ENCODE measurements around the gene TSHB. TPM values are rescaled to one million over a fixed set of nuclear protein-coding genes. Genes with fewer than 3 reads are reported as not detected.

The TSHB gene
- total and polyA plus RNA-seq, 4 donors = 1.3 TPM; not detected in 3

- peaks cover 6% of the 10 kb centered on the region for H3K4me1 ChIP-seq (ENCODE audit: control insufficient read depth, insufficient read depth, low read length)
- no peak overlapping the region for H3K4me3 ChIP-seq (ENCODE audit: low read depth, low read length)
- 13% methylated on average over 9 of the region's 9 CpGs for WGBS (ENCODE audit: insufficient coverage)
Measured at GRCh38 chr1:115056395-115056798, 26.8 kb downstream of the TSHB start.

GRCh38 chr1:115057661-115058254 lies 28.1 kb downstream of the TSHB start:
- peaks cover 5% of the 10 kb centered on the region for H3K36me3 ChIP-seq (ENCODE audit: control insufficient read depth, insufficient read depth, low read length)
- WGBS (ENCODE audit: insufficient coverage) = 75% methylated on average over 4 of the region's 6 CpGs
- peaks cover 6% of the 10 kb centered on the region for H3K4me1 ChIP-seq (ENCODE audit: control insufficient read depth, insufficient read depth, low read length)
- H3K9me3 ChIP-seq (ENCODE audit: control insufficient read depth, insufficient read depth, low read length) = no peaks in the 10 kb centered on the region
- no peak overlapping the region for H3K27ac ChIP-seq (ENCODE audit: low read depth, low read length)
- no peak overlapping the region for H3K4me3 ChIP-seq (ENCODE audit: low read depth, low read length)
- DNase-seq (ENCODE audit: low read depth in 4 of 6, low spot score in 6 of 6) = no peak
- H3K27me3 ChIP-seq (ENCODE audit: control insufficient read depth, insufficient read depth, low read length) = no peaks in the 10 kb centered on the region

More at GRCh38 chr1:115056395-115056798, 26.8 kb downstream of the TSHB start:
- DNase-seq (ENCODE audit: low read depth in 4 of 6, low spot score in 6 of 6) = peak in 2 of 6 donors; percentile 50 to 79
- peaks cover 3% of the 10 kb centered on the region for H3K36me3 ChIP-seq (ENCODE audit: control insufficient read depth, insufficient read depth, low read length)
- no peak overlapping the region for H3K27ac ChIP-seq (ENCODE audit: low read depth, low read length)
- no peaks in the 10 kb centered on the region for H3K27me3 ChIP-seq (ENCODE audit: control insufficient read depth, insufficient read depth, low read length)
- H3K9me3 ChIP-seq (ENCODE audit: control insufficient read depth, insufficient read depth, low read length) = no peaks in the 10 kb centered on the region

- Histone ChIP-seq H3K4me1 (ENCODE audit: control insufficient read depth, insufficient read depth, low read length) (peaks cover 6% of the 10 kb centered on the region), H3K4me3 (ENCODE audit: low read depth, low read length) (no peak overlapping the region), H3K36me3 (ENCODE audit: control insufficient read depth, insufficient read depth, low read length) (peaks cover 5% of the 10 kb centered on the region), H3K27me3 (ENCODE audit: control insufficient read depth, insufficient read depth, low read length) (no peaks in the 10 kb centered on the region), H3K9me3 (ENCODE audit: control insufficient read depth, insufficient read depth, low read length) (no peaks in the 10 kb centered on the region), H3K27ac (ENCODE audit: low read depth, low read length) (no peak overlapping the region)
- no peak for DNase-seq (ENCODE audit: low read depth in 4 of 6, low spot score in 6 of 6)
- no CpG with 5 or more reads among the region's 2 CpGs for WGBS (ENCODE audit: insufficient coverage)
Measured at GRCh38 chr1:115059316-115059715, 29.7 kb downstream of the TSHB start.

- Histone ChIP-seq H3K9me3 (ENCODE audit: control insufficient read depth, insufficient read depth, low read length) (no peaks in the 10 kb centered on the region), H3K27me3 (ENCODE audit: control insufficient read depth, insufficient read depth, low read length) (no peaks in the 10 kb centered on the region), H3K27ac (ENCODE audit: low read depth, low read length) (no peak overlapping the region), H3K36me3 (ENCODE audit: control insufficient read depth, insufficient read depth, low read length) (peaks cover 5% of the 10 kb centered on the region), H3K4me3 (ENCODE audit: low read depth, low read length) (no peak overlapping the region), H3K4me1 (ENCODE audit: control insufficient read depth, insufficient read depth, low read length) (peaks cover 6% of the 10 kb centered on the region)
- no CpG with 5 or more reads among the region's 4 CpGs for WGBS (ENCODE audit: insufficient coverage)
- no peak for DNase-seq (ENCODE audit: low read depth in 4 of 6, low spot score in 6 of 6)
Measured at GRCh38 chr1:115060501-115060900, 30.9 kb downstream of the TSHB start.

- DNase-seq (ENCODE audit: low read depth in 4 of 6, low spot score in 6 of 6) = no peak
- H3K4me1 ChIP-seq (ENCODE audit: control insufficient read depth, insufficient read depth, low read length) = no peaks in the 10 kb centered on the region
- H3K9me3 ChIP-seq (ENCODE audit: control insufficient read depth, insufficient read depth, low read length) = no peaks in the 10 kb centered on the region
- no peak overlapping the region for H3K4me3 ChIP-seq (ENCODE audit: low read depth, low read length)
- H3K36me3 ChIP-seq (ENCODE audit: control insufficient read depth, insufficient read depth, low read length) = peaks cover 3% of the 10 kb centered on the region
- WGBS (ENCODE audit: insufficient coverage) = 74% methylated on average over 6 of the region's 7 CpGs
- H3K27me3 ChIP-seq (ENCODE audit: control insufficient read depth, insufficient read depth, low read length) = no peaks in the 10 kb centered on the region
- H3K27ac ChIP-seq (ENCODE audit: low read depth, low read length) = no peak overlapping the region
Measured at GRCh38 chr1:115062542-115063004, 32.9 kb downstream of the TSHB start.

- Histone ChIP-seq H3K27ac (ENCODE audit: low read depth, low read length) (no peak overlapping the region), H3K36me3 (ENCODE audit: control insufficient read depth, insufficient read depth, low read length) (peaks cover 2% of the 10 kb centered on the region), H3K4me3 (ENCODE audit: low read depth, low read length) (no peak overlapping the region), H3K27me3 (ENCODE audit: control insufficient read depth, insufficient read depth, low read length) (no peaks in the 10 kb centered on the region), H3K4me1 (ENCODE audit: control insufficient read depth, insufficient read depth, low read length) (no peaks in the 10 kb centered on the region), H3K9me3 (ENCODE audit: control insufficient read depth, insufficient read depth, low read length) (no peaks in the 10 kb centered on the region)
- DNase-seq (ENCODE audit: low read depth in 4 of 6, low spot score in 6 of 6) = no peak
- WGBS (ENCODE audit: insufficient coverage) = 96% methylated on average over 3 of the region's 7 CpGs
Measured at GRCh38 chr1:115063228-115063901, 33.7 kb downstream of the TSHB start.

GRCh38 chr1:115064461-115064860 lies 34.8 kb downstream of the TSHB start:
- H3K9me3 ChIP-seq (ENCODE audit: control insufficient read depth, insufficient read depth, low read length) = no peaks in the 10 kb centered on the region
- no peak overlapping the region for H3K27ac ChIP-seq (ENCODE audit: low read depth, low read length)
- no peak overlapping the region for H3K4me3 ChIP-seq (ENCODE audit: low read depth, low read length)
- whole genome bisulfite sequencing (ENCODE audit: insufficient coverage) = 94% methylated on average over 3 of the region's 3 CpGs
- no peak for DNase-seq (ENCODE audit: low read depth in 4 of 6, low spot score in 6 of 6)
- no peaks in the 10 kb centered on the region for H3K27me3 ChIP-seq (ENCODE audit: control insufficient read depth, insufficient read depth, low read length)
- no peaks in the 10 kb centered on the region for H3K4me1 ChIP-seq (ENCODE audit: control insufficient read depth, insufficient read depth, low read length)
- H3K36me3 ChIP-seq (ENCODE audit: control insufficient read depth, insufficient read depth, low read length) = peaks cover 5% of the 10 kb centered on the region

GRCh38 chr1:115065021-115065420 lies 35.4 kb downstream of the TSHB start:
- WGBS (ENCODE audit: insufficient coverage) = 88% methylated on average over 4 of the region's 6 CpGs
- no peak overlapping the region for H3K27ac ChIP-seq (ENCODE audit: low read depth, low read length)
- no peaks in the 10 kb centered on the region for H3K9me3 ChIP-seq (ENCODE audit: control insufficient read depth, insufficient read depth, low read length)

GRCh38 chr1:115067161-115067859 lies 37.7 kb downstream of the TSHB start:
- Histone ChIP-seq H3K4me3 (ENCODE audit: low read depth, low read length) (no peak overlapping the region), H3K36me3 (ENCODE audit: control insufficient read depth, insufficient read depth, low read length) (peaks cover 5% of the 10 kb centered on the region), H3K27me3 (ENCODE audit: control insufficient read depth, insufficient read depth, low read length) (no peaks in the 10 kb centered on the region), H3K4me1 (ENCODE audit: control insufficient read depth, insufficient read depth, low read length) (no peaks in the 10 kb centered on the region), H3K27ac (ENCODE audit: low read depth, low read length) (no peak overlapping the region), H3K9me3 (ENCODE audit: control insufficient read depth, insufficient read depth, low read length) (no peaks in the 10 kb centered on the region)
- peak in 2 of 6 donors; percentile 18 to 30 for DNase-seq (ENCODE audit: low read depth in 4 of 6, low spot score in 6 of 6)
- 98% methylated on average over 6 of the region's 8 CpGs for WGBS (ENCODE audit: insufficient coverage)

More at GRCh38 chr1:115065021-115065420, 35.4 kb downstream of the TSHB start:
- DNase-seq (ENCODE audit: low read depth in 4 of 6, low spot score in 6 of 6) = no peak
- Histone ChIP-seq H3K36me3 (ENCODE audit: control insufficient read depth, insufficient read depth, low read length) (peaks cover 5% of the 10 kb centered on the region), H3K4me3 (ENCODE audit: low read depth, low read length) (no peak overlapping the region), H3K4me1 (ENCODE audit: control insufficient read depth, insufficient read depth, low read length) (no peaks in the 10 kb centered on the region), H3K27me3 (ENCODE audit: control insufficient read depth, insufficient read depth, low read length) (no peaks in the 10 kb centered on the region)
